GM18507 (cell line): ENCODE data around the gene CAMK1.

Experiments
- DNase-seq: peaks from one replicate; pipeline ENCODE4 v3.0.0; 2011; ENCODE audit warnings: low read depth; ENCODE audit not compliant: insufficient read length; ENCODE audit errors: extremely low spot score
- FAIRE-seq: peaks from 2 replicates; lab custom pipeline; 2011; peaks lifted over from hg19 to GRCh38; lab: Jason Lieb, UNC

CAMK1 gene

GRCh38 chr3:9747267-9747666, 22.5 kb downstream of the CAMK1 start:
- FAIRE-seq (no peak), DNase-seq (no peak)

- no peak for DNase-seq
- FAIRE-seq = no peak
These were observed 23.4 kb downstream of the CAMK1 start for GRCh38 chr3:9746330-9746729.

GRCh38 chr3:9745521-9745920, 24.2 kb downstream of the CAMK1 start:
- no peak for FAIRE-seq
- no peak for DNase-seq

DNA sequence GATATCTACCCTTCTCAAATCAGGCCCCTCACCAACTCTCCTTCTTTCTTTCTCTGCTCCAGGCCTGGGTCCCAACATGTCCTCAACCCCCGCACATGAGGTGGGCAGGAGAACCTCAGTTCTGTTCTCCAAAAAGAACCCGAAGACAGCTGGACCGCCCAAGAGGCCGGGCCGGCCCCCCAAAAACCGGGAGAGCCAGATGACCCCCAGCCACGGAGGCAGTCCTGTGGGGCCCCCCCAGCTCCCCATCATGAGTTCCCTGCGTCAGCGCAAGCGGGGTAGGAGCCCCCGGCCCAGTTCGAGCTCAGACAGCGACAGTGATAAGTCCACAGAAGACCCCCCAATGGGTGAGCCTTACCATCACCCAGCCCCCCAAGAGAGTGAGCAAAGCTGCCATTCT, 25.6 kb downstream of the CAMK1 start:
- DNase-seq (no peak), FAIRE-seq (no peak)

GRCh38 chr3:9743548-9743947, 26.2 kb downstream of the CAMK1 start:
- FAIRE-seq = no peak
- no peak for DNase-seq

- DNase-seq (no peak), FAIRE-seq (no peak)
These were observed 27.2 kb downstream of the CAMK1 start for GRCh38 chr3:9742560-9742959.

- FAIRE-seq = no peak
- no peak for DNase-seq
These were observed 30.6 kb downstream of the CAMK1 start for GRCh38 chr3:9739181-9739580.

- FAIRE-seq = no peak
These were observed 32.9 kb downstream of the CAMK1 start for GRCh38 chr3:9736831-9737230.

DNA sequence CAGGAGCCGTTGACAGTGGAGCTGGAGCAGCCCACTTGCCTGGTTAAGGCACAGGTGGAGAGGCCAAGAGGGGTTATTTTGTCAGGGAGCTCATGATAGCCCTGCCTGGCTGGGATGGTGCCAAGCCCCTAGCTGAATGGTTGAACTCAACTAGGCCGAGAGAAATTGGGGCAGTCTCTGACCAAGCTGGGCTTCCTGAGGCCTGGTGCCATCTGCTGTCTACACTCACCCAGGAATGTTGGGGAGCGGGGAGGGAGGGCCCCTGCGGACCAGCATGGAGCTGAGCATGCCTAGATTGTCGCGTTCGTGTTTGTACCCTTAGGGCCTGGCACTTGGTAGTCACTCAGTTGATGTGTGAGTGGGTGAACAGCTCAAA, 37.0 kb downstream of the CAMK1 start:
- FAIRE-seq = no peak
- DNase-seq = no peak

More at GRCh38 chr3:9736831-9737230, 32.9 kb downstream of the CAMK1 start:
- DNase-seq = no peak

DNA sequence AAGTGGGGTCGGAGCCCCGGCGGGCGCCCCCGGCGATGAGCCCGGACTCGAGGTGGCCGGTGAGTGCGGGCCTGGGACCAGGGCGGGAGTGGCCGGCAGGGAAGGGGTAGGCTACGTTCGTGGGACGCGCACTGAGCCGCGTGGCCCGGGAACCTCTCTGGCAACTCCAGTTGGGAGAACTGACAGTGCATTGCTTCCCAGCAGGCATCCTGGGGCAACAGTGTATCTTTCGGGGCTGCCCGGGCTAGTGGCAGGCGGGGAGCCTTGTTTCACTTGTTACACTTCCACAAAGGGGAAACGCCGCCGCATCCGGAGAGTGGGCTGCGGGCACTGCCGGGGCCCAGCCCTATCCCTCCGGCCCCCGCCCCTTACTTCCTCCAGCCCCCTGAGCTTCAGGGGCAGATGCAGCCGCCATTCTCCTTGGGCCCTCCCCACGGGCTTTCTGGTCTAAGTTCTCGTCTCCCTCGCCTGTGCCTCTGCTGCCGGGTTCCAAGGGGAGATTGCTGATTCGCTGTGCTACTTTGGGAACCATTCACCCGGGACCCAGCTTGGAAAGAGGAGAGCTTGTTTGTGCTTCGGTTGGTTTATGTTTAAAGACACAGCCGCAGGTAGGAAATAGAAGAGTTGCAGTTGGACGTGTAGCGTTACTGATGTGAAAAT, 37.5 kb downstream of the CAMK1 start:
- DNase-seq = no peak
- no peak for FAIRE-seq

- FAIRE-seq (peak; percentile 92), DNase-seq (peak; percentile 99)
These were observed 38.3 kb downstream of the CAMK1 start, which contains the start of gene BRPF1 for GRCh38 chr3:9731206-9732079. Gene BRPF1 (plus strand): TSS chr3:9731735. CDS start chr3:9734141, 2,406 bp downstream.

GRCh38 chr3:9730657-9731205, 39.0 kb downstream of the CAMK1 start:
- DNase-seq (no peak), FAIRE-seq (no peak)

- no peak for DNase-seq
- FAIRE-seq = no peak
These were observed 40.3 kb downstream of the CAMK1 start for GRCh38 chr3:9729419-9729818.

- DNase-seq = no peak
- FAIRE-seq = no peak
These were observed 42.0 kb downstream of the CAMK1 start for GRCh38 chr3:9727743-9728142.

GRCh38 chr3:9727041-9727595, 42.6 kb downstream of the CAMK1 start:
- DNase-seq (no peak), FAIRE-seq (no peak)

DNA sequence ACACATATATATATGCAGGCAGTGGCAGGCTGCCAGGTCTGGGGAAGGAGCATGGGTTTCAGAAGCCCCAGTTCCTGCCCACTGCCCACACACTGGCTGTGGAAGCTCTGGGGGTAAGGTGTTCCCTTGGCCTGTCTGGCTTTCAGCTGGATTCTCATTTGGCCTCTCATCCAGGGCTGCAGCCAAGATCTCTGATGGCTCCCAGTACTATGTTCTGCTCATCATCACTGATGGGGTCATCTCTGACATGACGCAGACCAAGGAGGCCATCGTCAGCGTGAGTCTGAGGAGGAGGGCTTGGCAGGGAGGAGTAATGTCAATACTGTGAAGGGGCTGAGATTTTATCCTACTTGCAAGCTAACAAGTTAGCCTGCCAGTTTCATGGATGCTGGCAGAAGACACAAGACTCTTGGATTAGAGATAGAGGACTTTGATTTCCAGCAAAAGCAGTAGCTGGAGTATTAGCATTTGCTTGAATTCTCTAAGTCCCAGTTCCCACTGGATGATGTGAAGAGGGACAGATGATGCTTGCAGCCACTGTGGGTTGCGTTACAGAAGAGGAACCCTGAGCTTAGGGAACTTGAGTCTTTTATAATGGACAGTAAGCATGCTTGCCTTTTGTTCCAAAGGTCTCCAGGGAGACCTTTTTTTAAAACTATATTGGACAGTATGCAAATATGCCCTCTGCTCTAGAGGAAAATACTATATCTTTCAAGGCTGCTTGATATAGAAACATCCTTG, 43.8 kb downstream of the CAMK1 start:
- DNase-seq (no peak), FAIRE-seq (no peak)

DNA sequence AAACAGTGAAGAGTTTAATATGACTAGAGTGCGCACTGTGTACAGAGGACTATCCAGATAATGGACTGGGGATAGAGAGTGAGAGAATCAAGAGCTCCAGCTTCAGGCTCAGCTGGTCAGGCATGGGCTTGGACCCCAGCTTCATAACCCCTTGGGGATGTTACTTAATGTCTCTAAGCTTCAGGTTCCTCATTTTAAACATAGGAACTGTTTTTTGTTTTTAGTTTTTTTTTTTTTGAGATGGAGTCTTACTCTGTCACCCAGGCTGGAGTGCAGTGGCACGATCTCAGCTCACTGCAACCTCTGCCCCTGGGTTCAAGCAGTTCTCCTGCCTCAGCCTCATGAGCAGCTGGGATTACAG, 48.1 kb downstream of the CAMK1 start:
- FAIRE-seq = no peak
- DNase-seq = no peak

- no peak for FAIRE-seq
- no peak for DNase-seq
These were observed 48.6 kb downstream of the CAMK1 start for GRCh38 chr3:9721015-9721699.

GRCh38 chr3:9718118-9718517, 51.6 kb downstream of the CAMK1 start:
- FAIRE-seq = no peak
- DNase-seq = no peak
